Measurements from ENCODE around the gene HAPSTR1.

HAPSTR1 gene

GRCh38 chr16:9105189-9105588, 13.7 kb downstream of the HAPSTR1 start:
- Histone ChIP-seq H3K27me3 (ENCODE audit: control insufficient read depth in 1 of 2, insufficient read depth in 2 of 2, low read length in 2 of 2) (no peaks in the 10 kb centered on the region), H3K36me3 (ENCODE audit: control insufficient read depth in 1 of 2, insufficient read depth in 2 of 2, low read length in 2 of 2) (peaks cover 47 to 72% of the 10 kb centered on the region in 2 donors), H3K9ac (ENCODE audit: low read depth in 1 of 2, low read length in 2 of 2) (no peak overlapping the region), H3K4me1 (ENCODE audit: control insufficient read depth in 1 of 2, insufficient read depth in 2 of 2, low read length in 2 of 2) (peaks cover 41 to 56% of the 10 kb centered on the region in 2 donors), H3K9me3 (ENCODE audit: control insufficient read depth in 1 of 2, low read length in 2 of 2) (no peaks in the 10 kb centered on the region), H3K4me3 (ENCODE audit: low read depth in 1 of 2, low read length in 2 of 2) (no peak overlapping the region), H3K27ac (ENCODE audit: low read depth, low read length) (no peak overlapping the region)

GRCh38 chr16:9107025-9107970, 15.9 kb downstream of the HAPSTR1 start:
- Histone ChIP-seq H3K27me3 (ENCODE audit: control insufficient read depth in 1 of 2, insufficient read depth in 2 of 2, low read length in 2 of 2) (no peaks in the 10 kb centered on the region), H3K27ac (ENCODE audit: low read depth, low read length) (no peak overlapping the region), H3K9me3 (ENCODE audit: control insufficient read depth in 1 of 2, low read length in 2 of 2) (no peaks in the 10 kb centered on the region), H3K36me3 (ENCODE audit: control insufficient read depth in 1 of 2, insufficient read depth in 2 of 2, low read length in 2 of 2) (peaks cover 47 to 62% of the 10 kb centered on the region in 2 donors), H3K4me3 (ENCODE audit: low read depth in 1 of 2, low read length in 2 of 2) (no peak overlapping the region), H3K4me1 (ENCODE audit: control insufficient read depth in 1 of 2, insufficient read depth in 2 of 2, low read length in 2 of 2) (peaks cover 54 to 60% of the 10 kb centered on the region in 2 donors), H3K9ac (ENCODE audit: low read depth in 1 of 2, low read length in 2 of 2) (no peak overlapping the region)

- peaks cover 31 to 47% of the 10 kb centered on the region in 2 donors for H3K36me3 ChIP-seq (ENCODE audit: control insufficient read depth in 1 of 2, insufficient read depth in 2 of 2, low read length in 2 of 2)
- H3K27ac ChIP-seq (ENCODE audit: low read depth, low read length): no peak overlapping the region
- no peak overlapping the region for H3K9ac ChIP-seq (ENCODE audit: low read depth in 1 of 2, low read length in 2 of 2)
- H3K4me1 ChIP-seq (ENCODE audit: control insufficient read depth in 1 of 2, insufficient read depth in 2 of 2, low read length in 2 of 2): peaks cover 67 to 74% of the 10 kb centered on the region in 2 donors
- H3K27me3 ChIP-seq (ENCODE audit: control insufficient read depth in 1 of 2, insufficient read depth in 2 of 2, low read length in 2 of 2): no peaks in the 10 kb centered on the region
- H3K9me3 ChIP-seq (ENCODE audit: control insufficient read depth in 1 of 2, low read length in 2 of 2): no peaks in the 10 kb centered on the region
- H3K4me3 ChIP-seq (ENCODE audit: low read depth in 1 of 2, low read length in 2 of 2): no peak overlapping the region
Measured at GRCh38 chr16:9109255-9109654, 17.8 kb downstream of the HAPSTR1 start.

GRCh38 chr16:9112166-9112843, 20.9 kb downstream of the HAPSTR1 start:
- no peak overlapping the region for H3K27ac ChIP-seq (ENCODE audit: low read depth, low read length)
- peak overlapping the region in 1 of 2 donors; percentile 36 for H3K4me3 ChIP-seq (ENCODE audit: low read depth in 1 of 2, low read length in 2 of 2)
- H3K9me3 ChIP-seq (ENCODE audit: control insufficient read depth in 1 of 2, low read length in 2 of 2): no peaks in the 10 kb centered on the region
- H3K27me3 ChIP-seq (ENCODE audit: control insufficient read depth in 1 of 2, insufficient read depth in 2 of 2, low read length in 2 of 2): no peaks in the 10 kb centered on the region
- H3K36me3 ChIP-seq (ENCODE audit: control insufficient read depth in 1 of 2, insufficient read depth in 2 of 2, low read length in 2 of 2): peaks cover 35 to 36% of the 10 kb centered on the region in 2 donors
- H3K4me1 ChIP-seq (ENCODE audit: control insufficient read depth in 1 of 2, insufficient read depth in 2 of 2, low read length in 2 of 2): peaks cover 60 to 68% of the 10 kb centered on the region in 2 donors
- H3K9ac ChIP-seq (ENCODE audit: low read depth in 1 of 2, low read length in 2 of 2): no peak overlapping the region

GRCh38 chr16:9112844-9113186, 21.4 kb downstream of the HAPSTR1 start:
- Histone ChIP-seq H3K9me3 (ENCODE audit: control insufficient read depth in 1 of 2, low read length in 2 of 2) (no peaks in the 10 kb centered on the region), H3K4me3 (ENCODE audit: low read depth in 1 of 2, low read length in 2 of 2) (no peak overlapping the region), H3K4me1 (ENCODE audit: control insufficient read depth in 1 of 2, insufficient read depth in 2 of 2, low read length in 2 of 2) (peaks cover 55 to 68% of the 10 kb centered on the region in 2 donors), H3K36me3 (ENCODE audit: control insufficient read depth in 1 of 2, insufficient read depth in 2 of 2, low read length in 2 of 2) (peaks cover 35 to 36% of the 10 kb centered on the region in 2 donors), H3K9ac (ENCODE audit: low read depth in 1 of 2, low read length in 2 of 2) (no peak overlapping the region), H3K27me3 (ENCODE audit: control insufficient read depth in 1 of 2, insufficient read depth in 2 of 2, low read length in 2 of 2) (no peaks in the 10 kb centered on the region), H3K27ac (ENCODE audit: low read depth, low read length) (no peak overlapping the region)

GRCh38 chr16:9113707-9114106, 22.3 kb downstream of the HAPSTR1 start:
- H3K9me3 ChIP-seq (ENCODE audit: control insufficient read depth in 1 of 2, low read length in 2 of 2): no peaks in the 10 kb centered on the region
- peaks cover 48 to 66% of the 10 kb centered on the region in 2 donors for H3K4me1 ChIP-seq (ENCODE audit: control insufficient read depth in 1 of 2, insufficient read depth in 2 of 2, low read length in 2 of 2)
- H3K27ac ChIP-seq (ENCODE audit: low read depth, low read length): no peak overlapping the region
- H3K9ac ChIP-seq (ENCODE audit: low read depth in 1 of 2, low read length in 2 of 2): no peak overlapping the region
- peaks cover 28 to 35% of the 10 kb centered on the region in 2 donors for H3K36me3 ChIP-seq (ENCODE audit: control insufficient read depth in 1 of 2, insufficient read depth in 2 of 2, low read length in 2 of 2)
- no peak overlapping the region for H3K4me3 ChIP-seq (ENCODE audit: low read depth in 1 of 2, low read length in 2 of 2)
- no peaks in the 10 kb centered on the region for H3K27me3 ChIP-seq (ENCODE audit: control insufficient read depth in 1 of 2, insufficient read depth in 2 of 2, low read length in 2 of 2)

GRCh38 chr16:9114112-9114511, 22.7 kb downstream of the HAPSTR1 start:
- no peak overlapping the region for H3K27ac ChIP-seq (ENCODE audit: low read depth, low read length)
- H3K36me3 ChIP-seq (ENCODE audit: control insufficient read depth in 1 of 2, insufficient read depth in 2 of 2, low read length in 2 of 2): peaks cover 26 to 35% of the 10 kb centered on the region in 2 donors

GRCh38 chr16:9114842-9115241, 23.4 kb downstream of the HAPSTR1 start:
- H3K9ac ChIP-seq (ENCODE audit: low read depth in 1 of 2, low read length in 2 of 2): no peak overlapping the region
- H3K27me3 ChIP-seq (ENCODE audit: control insufficient read depth in 1 of 2, insufficient read depth in 2 of 2, low read length in 2 of 2): no peaks in the 10 kb centered on the region
- H3K36me3 ChIP-seq (ENCODE audit: control insufficient read depth in 1 of 2, insufficient read depth in 2 of 2, low read length in 2 of 2): peaks cover 27 to 33% of the 10 kb centered on the region in 2 donors
- peaks cover 37 to 60% of the 10 kb centered on the region in 2 donors for H3K4me1 ChIP-seq (ENCODE audit: control insufficient read depth in 1 of 2, insufficient read depth in 2 of 2, low read length in 2 of 2)
- H3K9me3 ChIP-seq (ENCODE audit: control insufficient read depth in 1 of 2, low read length in 2 of 2): no peaks in the 10 kb centered on the region
- no peak overlapping the region for H3K27ac ChIP-seq (ENCODE audit: low read depth, low read length)
- no peak overlapping the region for H3K4me3 ChIP-seq (ENCODE audit: low read depth in 1 of 2, low read length in 2 of 2)

More at GRCh38 chr16:9114112-9114511, 22.7 kb downstream of the HAPSTR1 start:
- Histone ChIP-seq H3K27me3 (ENCODE audit: control insufficient read depth in 1 of 2, insufficient read depth in 2 of 2, low read length in 2 of 2) (no peaks in the 10 kb centered on the region), H3K9ac (ENCODE audit: low read depth in 1 of 2, low read length in 2 of 2) (no peak overlapping the region), H3K4me1 (ENCODE audit: control insufficient read depth in 1 of 2, insufficient read depth in 2 of 2, low read length in 2 of 2) (peaks cover 43 to 63% of the 10 kb centered on the region in 2 donors), H3K4me3 (ENCODE audit: low read depth in 1 of 2, low read length in 2 of 2) (no peak overlapping the region), H3K9me3 (ENCODE audit: control insufficient read depth in 1 of 2, low read length in 2 of 2) (no peaks in the 10 kb centered on the region)

- H3K9ac ChIP-seq (ENCODE audit: low read depth in 1 of 2, low read length in 2 of 2): no peak overlapping the region
- no peak overlapping the region for H3K27ac ChIP-seq (ENCODE audit: low read depth, low read length)
- no peak overlapping the region for H3K4me3 ChIP-seq (ENCODE audit: low read depth in 1 of 2, low read length in 2 of 2)
- H3K27me3 ChIP-seq (ENCODE audit: control insufficient read depth in 1 of 2, insufficient read depth in 2 of 2, low read length in 2 of 2): no peaks in the 10 kb centered on the region
- peaks cover 37 to 55% of the 10 kb centered on the region in 2 donors for H3K4me1 ChIP-seq (ENCODE audit: control insufficient read depth in 1 of 2, insufficient read depth in 2 of 2, low read length in 2 of 2)
- peaks cover 27 to 33% of the 10 kb centered on the region in 2 donors for H3K36me3 ChIP-seq (ENCODE audit: control insufficient read depth in 1 of 2, insufficient read depth in 2 of 2, low read length in 2 of 2)
- no peaks in the 10 kb centered on the region for H3K9me3 ChIP-seq (ENCODE audit: control insufficient read depth in 1 of 2, low read length in 2 of 2)
Measured at GRCh38 chr16:9115277-9115676, 23.8 kb downstream of the HAPSTR1 start.

GRCh38 chr16:9116141-9116540, 24.7 kb downstream of the HAPSTR1 start:
- H3K4me1 ChIP-seq (ENCODE audit: control insufficient read depth in 1 of 2, insufficient read depth in 2 of 2, low read length in 2 of 2): peaks cover 30 to 47% of the 10 kb centered on the region in 2 donors

More at GRCh38 chr16:9116141-9116540, 24.7 kb downstream of the HAPSTR1 start:
- Histone ChIP-seq H3K4me3 (ENCODE audit: low read depth in 1 of 2, low read length in 2 of 2) (no peak overlapping the region), H3K27me3 (ENCODE audit: control insufficient read depth in 1 of 2, insufficient read depth in 2 of 2, low read length in 2 of 2) (no peaks in the 10 kb centered on the region), H3K9me3 (ENCODE audit: control insufficient read depth in 1 of 2, low read length in 2 of 2) (no peaks in the 10 kb centered on the region), H3K9ac (ENCODE audit: low read depth in 1 of 2, low read length in 2 of 2) (no peak overlapping the region), H3K27ac (ENCODE audit: low read depth, low read length) (no peak overlapping the region), H3K36me3 (ENCODE audit: control insufficient read depth in 1 of 2, insufficient read depth in 2 of 2, low read length in 2 of 2) (peaks cover 27 to 33% of the 10 kb centered on the region in 2 donors)
